CD14-positive monocyte (primary cell): ENCODE results near the gene POPDC2. TPM values are rescaled to one million over a fixed set of nuclear protein-coding genes. Genes with fewer than 3 reads are reported as not detected.

Experiments
- DNase-seq, 3 donors: peaks; one replicate each; pipeline ENCODE4 v3.0.0-alpha.2; 2011 to 2022
- H2AFZ ChIP-seq: 2 replicates; pipeline ENCODE4 v1.6.0; 2012; ENCODE audit warnings: mild to moderate bottlenecking, low read depth, low read length, inconsistent platforms; ENCODE audit not compliant: insufficient read depth, poor library complexity, severe bottlenecking
- H3K27ac ChIP-seq, 2 donors: 1 replicate in 1 of 2; 2 replicates in 1 of 2; pipeline ENCODE4 v1.5.1; 2012 to 2013; ENCODE audit warnings: low read length in 2 of 2, control low read depth in 1 of 2, inconsistent platforms in 1 of 2, low read depth in 1 of 2, mild to moderate bottlenecking in 1 of 2
- H3K27me3 ChIP-seq, 2 donors: one replicate each; pipeline versions ENCODE4 v1.6.0 to v1.6.1; 2011 to 2013; ENCODE audit warnings: low read length in 2 of 2; ENCODE audit not compliant: control insufficient read depth in 2 of 2, insufficient read depth in 2 of 2
- H3K36me3 ChIP-seq, 2 donors: replicated peaks in 1 of 2; 1 replicate in 1 of 2; 2 replicates in 1 of 2; pipeline versions ENCODE4 v1.5.1 to v1.6.1; 2012 to 2013; ENCODE audit warnings: low read length in 2 of 2, control low read depth in 1 of 2, inconsistent platforms in 1 of 2, mild to moderate bottlenecking in 1 of 2; ENCODE audit not compliant: insufficient read depth in 2 of 2, control insufficient read depth in 1 of 2
- H3K4me1 ChIP-seq, 2 donors: 1 replicate in 1 of 2; 2 replicates in 1 of 2; pipeline versions ENCODE4 v1.5.1 to v1.6.1; 2012 to 2013; ENCODE audit warnings: low read length in 2 of 2, control low read depth in 1 of 2, inconsistent platforms in 1 of 2, mild to moderate bottlenecking in 1 of 2, moderate library complexity in 1 of 2; ENCODE audit not compliant: insufficient read depth in 2 of 2, control insufficient read depth in 1 of 2
- H3K4me2 ChIP-seq: replicated peaks from 2 replicates; pipeline ENCODE3; 2012; ENCODE audit warnings: low read length, moderate library complexity, mild to moderate bottlenecking; ENCODE audit not compliant: poor library complexity, severe bottlenecking; ENCODE audit errors: extremely low read depth
- H3K4me3 ChIP-seq, 3 experiments: fragments of 200-600 bp in 1 of 3; sonication (generic) in 1 of 3; replicated peaks in 1 of 3; 1 replicate in 2 of 3; 2 replicates in 1 of 3; pipeline ENCODE4 v1.5.1; 2011 to 2013; ENCODE audit warnings: low read length in 3 of 3, mild to moderate bottlenecking in 3 of 3, control low read depth in 2 of 3, low read depth in 2 of 3, inconsistent platforms in 1 of 3, moderate library complexity in 1 of 3
- H3K79me2 ChIP-seq: 2 replicates; pipeline ENCODE4 v1.6.0; 2012; ENCODE audit warnings: mild to moderate bottlenecking, control low read depth, inconsistent platforms, low read length, moderate library complexity; ENCODE audit not compliant: insufficient read depth
- H3K9ac ChIP-seq: 2 replicates; pipeline ENCODE4 v1.6.0; 2017; ENCODE audit warnings: low read length, mild to moderate bottlenecking; ENCODE audit not compliant: insufficient read depth, poor library complexity, severe bottlenecking
- H3K9me3 ChIP-seq, 2 donors: replicated peaks in 1 of 2; 1 replicate in 1 of 2; 2 replicates in 1 of 2; pipeline versions ENCODE4 v1.5.1 to v1.6.1; 2012 to 2013; ENCODE audit warnings: low read length in 2 of 2, control low read depth in 1 of 2; ENCODE audit not compliant: control insufficient read depth in 1 of 2, insufficient read depth in 1 of 2
- H4K20me1 ChIP-seq: 2 replicates; pipeline ENCODE4 v1.6.0; 2012; ENCODE audit warnings: mild to moderate bottlenecking, low read length, control low read depth, moderate library complexity; ENCODE audit not compliant: insufficient read depth
- H3K27ac Mint-ChIP-seq, 7 donors: one replicate each; pipeline ENCODE4 v1.8.0; 2020; ENCODE audit warnings: mild to moderate bottlenecking in 7 of 7, mixed read lengths in 7 of 7, moderate library complexity in 6 of 7, inconsistent platforms in 2 of 7
- H3K27me3 Mint-ChIP-seq, 3 donors: one replicate each; pipeline ENCODE4 v1.8.0; 2021 to 2022; ENCODE audit warnings: low read depth in 3 of 3, mild to moderate bottlenecking in 3 of 3, mixed read lengths in 3 of 3, moderate library complexity in 3 of 3, inconsistent platforms in 1 of 3
- H3K36me3 Mint-ChIP-seq, 2 donors: one replicate each; pipeline ENCODE4 v1.8.0; 2020; ENCODE audit warnings: mixed read lengths in 2 of 2, inconsistent platforms in 1 of 2, mild to moderate bottlenecking in 1 of 2
- H3K4me1 Mint-ChIP-seq: one replicate; pipeline ENCODE4 v1.8.0; 2020; ENCODE audit warnings: mild to moderate bottlenecking, mixed read lengths
- H3K4me3 Mint-ChIP-seq, 2 donors: one replicate each; pipeline ENCODE4 v1.8.0; 2020; ENCODE audit warnings: mild to moderate bottlenecking in 2 of 2, mixed read lengths in 2 of 2, moderate library complexity in 1 of 2
- H3K9me3 Mint-ChIP-seq, 7 donors: one replicate each; pipeline ENCODE4 v1.8.0; 2020 to 2022; ENCODE audit warnings: mixed read lengths in 7 of 7, mild to moderate bottlenecking in 6 of 7, moderate library complexity in 6 of 7, inconsistent platforms in 2 of 7
- CTCF ChIP-seq: fragments of 200-600 bp; IDR thresholded peaks from one replicate; pipeline ENCODE4 v1.8.0; 2022; ENCODE audit warnings: antibody characterized with exemption, mild to moderate bottlenecking
- WGBS: methylation state at CpG from one replicate; pipeline ENCODE4 v1.1.5; 2013; ENCODE audit warnings: missing lambda C conversion rate; ENCODE audit not compliant: insufficient coverage; 5-methylcytosine and 5-hydroxymethylcytosine counted together
- intact Hi-C, 2 donors: fragments of 100-400 bp; cut with micrococcal nuclease; formaldehyde crosslinking; loops; one replicate each; pipeline versions ENCODE4 v1.15.0 to v1.15.1; 2023
- polyA plus RNA-seq, 3 donors: library from polyadenylated mRNA; depleted of rRNA in 1 of 3; unstranded in 2 of 3; stranded (reverse) in 1 of 3; fragments of 300-500 nt in 2 of 3; fragments of >200 nt in 1 of 3; fragmentation: Illumina TruSeq in 2 of 3; gene quantifications; 1 replicate in 2 of 3; 2 replicates in 1 of 3; pipeline ENCODE4 v1.2.3, GENCODE V29; 2012 to 2021

Gene POPDC2
- polyA plus RNA-seq, 3 donors = 0.58 to 6.7 (median 0.63) TPM

- peaks cover 62 to 66% of the 10 kb centered on the region in 2 donors for H3K4me1 ChIP-seq
- TF ChIP-seq CTCF = no peak
- H3K27ac ChIP-seq = peak overlapping the region in 1 of 2 donors; percentile 93
- no peak overlapping the region for H3K9ac ChIP-seq
- peaks cover 0 to 8% of the 10 kb centered on the region in 2 donors for H3K36me3 Mint-ChIP-seq
- no peak overlapping the region for H3K4me3 Mint-ChIP-seq
- intact Hi-C loops = no loop called here
- no peaks in the 10 kb centered on the region for H3K36me3 ChIP-seq
- H3K27ac Mint-ChIP-seq = peak overlapping the region in 6 of 7 donors; percentile 61 to 100 (median 75)
- H3K9me3 Mint-ChIP-seq = peaks cover 0 to 8% (median 0%) of the 10 kb centered on the region in 7 donors
- H3K4me2 ChIP-seq = no peak overlapping the region
- 100% methylated on average over 1 of the region's 1 CpG for WGBS
- no peaks in the 10 kb centered on the region for H3K27me3 ChIP-seq
- H3K4me3 ChIP-seq = no peak overlapping the region
- no peaks in the 10 kb centered on the region for H3K9me3 ChIP-seq
- H3K79me2 ChIP-seq = no peaks in the 10 kb centered on the region
- H3K27me3 Mint-ChIP-seq = peaks cover 0 to 6% (median 0%) of the 10 kb centered on the region in 3 donors
- DNase-seq = peak in 2 of 3 donors; percentile 42 to 50
- peaks cover 66% of the 10 kb centered on the region for H3K4me1 Mint-ChIP-seq
- no peaks in the 10 kb centered on the region for H4K20me1 ChIP-seq
- no peak overlapping the region for H2AFZ ChIP-seq
Observed at GRCh38 chr3:119626196-119626595, 34.2 kb downstream of the POPDC2 start.

DNA sequence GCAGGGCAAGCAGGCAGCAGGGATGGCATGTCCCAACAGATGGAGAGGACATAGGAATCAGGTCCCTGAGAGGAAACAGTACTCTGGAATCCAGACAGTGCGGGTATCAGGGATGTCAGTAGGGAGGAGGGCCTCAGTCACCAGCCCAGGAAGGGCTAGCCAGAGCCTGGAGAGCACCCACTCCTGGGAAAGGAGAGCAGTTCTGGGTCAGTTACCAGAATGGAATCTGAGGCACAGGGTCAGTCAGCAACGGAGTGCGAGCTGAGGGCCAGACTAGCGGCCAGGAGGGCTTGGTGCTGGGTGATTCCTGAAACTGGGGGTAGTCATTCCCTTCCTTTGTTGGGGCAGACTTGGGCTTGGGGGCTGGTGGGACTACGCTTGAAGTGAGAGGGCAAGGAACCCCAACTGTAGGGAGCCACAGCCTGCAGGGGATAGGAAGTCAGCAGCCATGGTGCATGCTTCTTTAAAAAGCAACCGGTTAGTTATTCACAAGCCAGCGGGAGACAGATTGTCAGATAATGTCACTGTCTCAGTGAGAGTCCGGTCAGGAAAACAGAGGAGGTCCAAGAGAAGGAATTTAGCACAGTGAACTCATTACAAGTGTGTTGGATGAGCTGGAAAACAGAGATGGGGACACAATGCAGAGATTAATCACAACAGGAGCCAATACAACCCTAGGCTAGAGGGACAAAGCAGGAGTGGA, 34.8 kb downstream of the POPDC2 start:
- H3K27ac Mint-ChIP-seq = peak overlapping the region in 2 of 7 donors; percentile 17 to 61
- 98% methylated on average over 8 of the region's 8 CpGs for WGBS
- Histone ChIP-seq H3K4me2 (no peak overlapping the region), H3K9ac (no peak overlapping the region), H3K4me1 (peaks cover 56 to 60% of the 10 kb centered on the region in 2 donors), H3K27ac (peak overlapping the region in 1 of 2 donors; percentile 93), H3K27me3 (no peaks in the 10 kb centered on the region), H3K4me3 (no peak overlapping the region), H3K36me3 (no peaks in the 10 kb centered on the region), H4K20me1 (no peaks in the 10 kb centered on the region), H3K79me2 (no peaks in the 10 kb centered on the region), H2AFZ (no peak overlapping the region), H3K9me3 (no peaks in the 10 kb centered on the region)
- TF ChIP-seq CTCF = no peak
- peaks cover 0 to 6% (median 0%) of the 10 kb centered on the region in 3 donors for H3K27me3 Mint-ChIP-seq
- H3K9me3 Mint-ChIP-seq = peaks cover 0 to 8% (median 0%) of the 10 kb centered on the region in 7 donors
- peak overlapping the region in 1 of 2 donors; percentile 5 for H3K4me3 Mint-ChIP-seq
- H3K4me1 Mint-ChIP-seq = peaks cover 60% of the 10 kb centered on the region
- peaks cover 0 to 5% of the 10 kb centered on the region in 2 donors for H3K36me3 Mint-ChIP-seq
- no peak for DNase-seq
- intact Hi-C loops = no loop called here
